Measurements from ENCODE around the gene RNU6-9. TPM values are rescaled to one million over a fixed set of nuclear protein-coding genes. Genes with fewer than 3 reads are reported as not detected.

Gene RNU6-9
- total RNA-seq, 1 donor, result not detected

- Histone ChIP-seq H3K27me3 (ENCODE audit: insufficient read depth, low read length) (peaks cover 11% of the 10 kb centered on the region), H4K20me1 (ENCODE audit: insufficient read depth, low read length) (no peaks in the 10 kb centered on the region), H2AFZ (ENCODE audit: low read length) (no peak within 1 kb of the TSS), H3K36me3 (ENCODE audit: insufficient read depth, low read length) (no peaks in the 10 kb centered on the region), H3K9me3 (ENCODE audit: low read depth, low read length) (no peaks in the 10 kb centered on the region), H3K27ac (ENCODE audit: low read depth, low read length) (no peak within 1 kb of the TSS), H3K4me2 (ENCODE audit: insufficient read depth, low read length) (peak within 1 kb of the TSS; percentile 55), H3K4me1 (ENCODE audit: insufficient read depth, low read length) (peaks cover 3% of the 10 kb centered on the region), H3K79me2 (ENCODE audit: insufficient read depth, low read length) (no peaks in the 10 kb centered on the region), H3K4me3 (ENCODE audit: insufficient read depth, low read length) (peak within 1 kb of the TSS; percentile 53)
- peak; percentile 95 for DNase-seq (ENCODE audit: insufficient read length, low spot score, missing footprints)
- TF ChIP-seq CTCF (IDR thresholded peaks at IDR 0.05; ENCODE audit: extremely low read depth, low read depth, low read length), result no peak
These were observed 34.1 kb upstream of the RNU6-9 start, which contains the start of gene CFD for GRCh38 chr19:858868-859843. TSS of gene CFD (plus strand) at chr19:859664. CDS start at chr19:859690, 26 bp downstream.

GRCh38 chr19:861141-861755 lies 32.0 kb upstream of the RNU6-9 start:
- Histone ChIP-seq H3K4me1 (ENCODE audit: insufficient read depth, low read length) (peaks cover 3% of the 10 kb centered on the region), H3K9me3 (ENCODE audit: low read depth, low read length) (no peaks in the 10 kb centered on the region), H4K20me1 (ENCODE audit: insufficient read depth, low read length) (no peaks in the 10 kb centered on the region), H3K27ac (ENCODE audit: low read depth, low read length) (no peak overlapping the region), H3K36me3 (ENCODE audit: insufficient read depth, low read length) (no peaks in the 10 kb centered on the region), H2AFZ (ENCODE audit: low read length) (no peak overlapping the region), H3K79me2 (ENCODE audit: insufficient read depth, low read length) (no peaks in the 10 kb centered on the region), H3K4me2 (ENCODE audit: insufficient read depth, low read length) (no peak overlapping the region), H3K4me3 (ENCODE audit: insufficient read depth, low read length) (no peak overlapping the region), H3K27me3 (ENCODE audit: insufficient read depth, low read length) (peaks cover 11% of the 10 kb centered on the region)
- no peak for TF ChIP-seq CTCF (IDR thresholded peaks at IDR 0.05; ENCODE audit: extremely low read depth, low read depth, low read length)
- DNase-seq (ENCODE audit: insufficient read length, low spot score, missing footprints), result no peak

- Histone ChIP-seq H3K4me1 (ENCODE audit: insufficient read depth, low read length) (peaks cover 3% of the 10 kb centered on the region), H2AFZ (ENCODE audit: low read length) (no peak overlapping the region), H3K27me3 (ENCODE audit: insufficient read depth, low read length) (peaks cover 11% of the 10 kb centered on the region), H3K27ac (ENCODE audit: low read depth, low read length) (no peak overlapping the region), H3K9me3 (ENCODE audit: low read depth, low read length) (no peaks in the 10 kb centered on the region), H3K4me3 (ENCODE audit: insufficient read depth, low read length) (no peak overlapping the region), H4K20me1 (ENCODE audit: insufficient read depth, low read length) (no peaks in the 10 kb centered on the region), H3K4me2 (ENCODE audit: insufficient read depth, low read length) (no peak overlapping the region), H3K79me2 (ENCODE audit: insufficient read depth, low read length) (no peaks in the 10 kb centered on the region), H3K36me3 (ENCODE audit: insufficient read depth, low read length) (no peaks in the 10 kb centered on the region)
- DNase-seq (ENCODE audit: insufficient read length, low spot score, missing footprints), result peak; percentile 95
- no peak for TF ChIP-seq CTCF (IDR thresholded peaks at IDR 0.05; ENCODE audit: extremely low read depth, low read depth, low read length)
These were observed 31.3 kb upstream of the RNU6-9 start for GRCh38 chr19:861756-862580.

All from osteoblast (primary cell).